ENCODE data around the gene RBP5.

Gene RBP5

GRCh38 chr12:7160183-7160582, 31.5 kb upstream of the RBP5 start:
- H3K27ac ChIP-seq (ENCODE audit: extremely low read depth, low read depth, low read length) = no peak overlapping the region
- no peak overlapping the region for H3K4me3 ChIP-seq (ENCODE audit: low read depth, low read length)
- H3K9me3 ChIP-seq (ENCODE audit: control insufficient read depth, insufficient read depth, low read depth, low read length) = no peaks in the 10 kb centered on the region
- H3K4me1 ChIP-seq (ENCODE audit: control insufficient read depth, insufficient read depth, low read length) = no peaks in the 10 kb centered on the region; the same call in 1 of the 2 replicates
- ChIA-PET CTCF (interaction anchor here (3.1 to 3.7 kb wide), 2 partner anchors 15 to 29 kb away, joined by 15 to 43 read pairs; partner anchors contain the start of gene PEX5), POLR2A (no interaction called here)
- peak; percentile 80 for TF ChIP-seq ZEB2 (tag by site-specific recombination; IDR thresholded peaks at IDR 0.05)
- no peak for TF ChIP-seq ZNF521 (tag by site-specific recombination; IDR thresholded peaks at IDR 0.05)
- TF ChIP-seq ZNF580 (tag by site-specific recombination; IDR thresholded peaks at IDR 0.05) = no peak
- no peak for TF ChIP-seq ZNF37A (tag by site-specific recombination; IDR thresholded peaks at IDR 0.05)
- TF ChIP-seq SP7 (tag by site-specific recombination; IDR thresholded peaks at IDR 0.05) = no peak
- TF ChIP-seq EGR2 (tag by site-specific recombination; IDR thresholded peaks at IDR 0.05; ENCODE audit: low read depth) = peak; percentile 98
- peak; percentile 95 for TF ChIP-seq ZFHX2 (tag by site-specific recombination; conservative IDR thresholded peaks at IDR 0.05)
- peaks cover 0 to 26% of the 10 kb centered on the region in 2 experiments; a peak in 1 of 3 replicates for H3K36me3 ChIP-seq (ENCODE audit: control insufficient read depth in 2 of 2, insufficient read depth in 1 of 2, low read length in 2 of 2)

GRCh38 chr12:7158781-7159609, 30.3 kb upstream of the RBP5 start:
- ChIA-PET CTCF (interaction anchor here (1.2 kb wide), 1 partner anchor 11 kb away, joined by 3 read pairs; no protein-coding TSS in a partner anchor), POLR2A (interaction anchor here (1.1 kb wide), 1 partner anchor 30 kb away, joined by 3 read pairs; no protein-coding TSS in a partner anchor)
- Histone ChIP-seq H3K4me1 (ENCODE audit: control insufficient read depth, insufficient read depth, low read length) (no peaks in the 10 kb centered on the region; the same call in 1 of the 2 replicates), H3K9me3 (ENCODE audit: control insufficient read depth, insufficient read depth, low read depth, low read length) (no peaks in the 10 kb centered on the region), H3K4me3 (ENCODE audit: low read depth, low read length) (no peak overlapping the region), H3K36me3 (ENCODE audit: control insufficient read depth in 2 of 2, insufficient read depth in 1 of 2, low read length in 2 of 2) (peaks cover 0 to 29% of the 10 kb centered on the region in 2 experiments; a peak in 1 of 3 replicates), H3K27ac (ENCODE audit: extremely low read depth, low read depth, low read length) (no peak overlapping the region)
- TF ChIP-seq ZNF658 (tag by site-specific recombination; IDR thresholded peaks at IDR 0.05) = no peak
- peak; percentile 66 for TF ChIP-seq ZIC2 (tag by site-specific recombination; IDR thresholded peaks at IDR 0.05)
- peak; percentile 52; the same call in 1 of the 2 replicates for TF ChIP-seq KLF1 (tag by site-specific recombination; IDR thresholded peaks at IDR 0.05)

GRCh38 chr12:7157391-7157790, 28.7 kb upstream of the RBP5 start:
- no peaks in the 10 kb centered on the region; the same call in 1 of the 2 replicates for H3K4me1 ChIP-seq (ENCODE audit: control insufficient read depth, insufficient read depth, low read length)
- POLR2A ChIA-PET = no interaction called here
- H3K27ac ChIP-seq (ENCODE audit: extremely low read depth, low read depth, low read length) = no peak overlapping the region
- no peak overlapping the region for H3K4me3 ChIP-seq (ENCODE audit: low read depth, low read length)
- H3K9me3 ChIP-seq (ENCODE audit: control insufficient read depth, insufficient read depth, low read depth, low read length) = no peaks in the 10 kb centered on the region
- H3K36me3 ChIP-seq (ENCODE audit: control insufficient read depth in 2 of 2, insufficient read depth in 1 of 2, low read length in 2 of 2) = peaks cover 0 to 41% of the 10 kb centered on the region in 2 experiments; a peak in 2 of 3 replicates
- TF ChIP-seq SCRT2 (tag by site-specific recombination; IDR thresholded peaks at IDR 0.05) (no peak), ZNF138 (tag by site-specific recombination; IDR thresholded peaks at IDR 0.05; ENCODE audit: borderline replicate concordance) (no peak), ZBTB11 (tag by site-specific recombination; conservative IDR thresholded peaks at IDR 0.05; ENCODE audit: low read depth) (no peak), GFI1B (tag by site-specific recombination; IDR thresholded peaks at IDR 0.05) (no peak), ZNF239 (tag by site-specific recombination; IDR thresholded peaks at IDR 0.05) (no peak)
- CTCF ChIA-PET = no interaction called here
